LoVo (cell line): ENCODE results near the gene ZNF217.
A peak's percentile ranks its signal among the peaks of the same experiment; 100 is the strongest.
"Not testable (repeated sequence)": the region's sequence is repeated elsewhere in the genome, so short reads cannot be mapped to it uniquely, and the experiment has no call there.

ENCODE experiments used
- DNase-seq: peaks from one replicate; pipeline ENCODE4 v3.0.0-alpha.2; 2016; ENCODE audit warnings: low spot score

ZNF217 gene

GRCh38 chr20:53597030-53597482 lies 3.4 kb upstream of the ZNF217 start:
- DNase-seq = no peak

GRCh38 chr20:53596189-53597001 lies 2.8 kb upstream of the ZNF217 start:
- DNase-seq = not testable (repeated sequence)

GRCh38 chr20:53595742-53596141 lies 2.1 kb upstream of the ZNF217 start:
- DNase-seq = peak; percentile 51

GRCh38 chr20:53595018-53595378 lies 1.4 kb upstream of the ZNF217 start:
- DNase-seq = no peak

- peak; percentile 95 for DNase-seq
Measured at GRCh38 chr20:53594068-53595017, 704 bp upstream of the ZNF217 start.

GRCh38 chr20:53592992-53593465 lies 610 bp downstream of the ZNF217 start:
- no peak for DNase-seq

GRCh38 chr20:53592454-53592991 lies 1.1 kb downstream of the ZNF217 start:
- not testable (repeated sequence) for DNase-seq

- DNase-seq = not testable (repeated sequence)
Measured at GRCh38 chr20:53591941-53592441, 1.6 kb downstream of the ZNF217 start.

GRCh38 chr20:53591206-53591741 lies 2.4 kb downstream of the ZNF217 start:
- not testable (repeated sequence) for DNase-seq

- DNase-seq = not testable (repeated sequence)
Measured at GRCh38 chr20:53590608-53591007, 3.0 kb downstream of the ZNF217 start.

- DNase-seq = not testable (repeated sequence)
Measured at GRCh38 chr20:53590122-53590521, 3.5 kb downstream of the ZNF217 start.

GRCh38 chr20:53589321-53590065 lies 4.1 kb downstream of the ZNF217 start:
- not testable (repeated sequence) for DNase-seq

GRCh38 chr20:53587157-53587703 lies 6.4 kb downstream of the ZNF217 start:
- not testable (repeated sequence) for DNase-seq

GRCh38 chr20:53586640-53587039 lies 7.0 kb downstream of the ZNF217 start:
- DNase-seq = no peak

GRCh38 chr20:53585910-53586309 lies 7.7 kb downstream of the ZNF217 start:
- DNase-seq = not testable (repeated sequence)

GRCh38 chr20:53585004-53585569 lies 8.6 kb downstream of the ZNF217 start:
- DNase-seq = not testable (repeated sequence)

GRCh38 chr20:53584550-53584913 lies 9.1 kb downstream of the ZNF217 start:
- DNase-seq = not testable (repeated sequence)

GRCh38 chr20:53583660-53584549 lies 9.7 kb downstream of the ZNF217 start:
- DNase-seq = not testable (repeated sequence)
